Cardiac fibroblast (primary cell): ENCODE data around the gene RAP1GDS1.

Experiments used
- DNase-seq, 2 donors: peaks; one replicate each; pipeline versions ENCODE4 v3.0.0 to v3.0.0-alpha.2; 2010; ENCODE audit warnings: low read depth in 2 of 2
- H3K4me3 ChIP-seq, 2 donors: replicated peaks in 1 of 2; 1 replicate in 1 of 2; 2 replicates in 1 of 2; pipeline ENCODE4 v1.5.1; 2011; ENCODE audit warnings: low read depth in 2 of 2, low read length in 2 of 2, mild to moderate bottlenecking in 2 of 2, moderate library complexity in 1 of 2
- TF ChIP-seq, protein P1 (sequence below): IDR thresholded peaks from one replicate; pipeline ENCODE4 v1.5.1; 2011; ENCODE audit warnings: low read depth, mild to moderate bottlenecking, low read length, inconsistent platforms

Gene RAP1GDS1

DNA sequence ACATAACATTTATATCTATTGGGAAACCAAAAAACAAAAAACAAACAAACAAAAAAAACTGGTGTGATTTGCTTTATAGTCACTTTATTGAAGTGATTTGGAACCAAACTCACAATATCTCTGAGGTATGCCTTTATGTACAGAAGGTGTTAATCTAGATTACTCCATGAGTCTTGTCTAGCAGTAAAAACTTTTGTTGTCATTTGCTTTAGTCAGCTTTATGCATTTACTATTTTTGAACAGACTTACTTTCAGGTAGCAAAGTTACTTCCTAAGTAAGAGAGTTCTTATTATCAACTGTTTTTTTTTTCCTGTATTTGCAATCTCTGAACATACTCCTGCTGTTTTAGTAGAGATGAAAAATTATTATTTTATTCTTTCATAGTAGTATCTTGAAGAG is 39.5 kb downstream of the RAP1GDS1 start:
- TF ChIP-seq, protein P1, sequence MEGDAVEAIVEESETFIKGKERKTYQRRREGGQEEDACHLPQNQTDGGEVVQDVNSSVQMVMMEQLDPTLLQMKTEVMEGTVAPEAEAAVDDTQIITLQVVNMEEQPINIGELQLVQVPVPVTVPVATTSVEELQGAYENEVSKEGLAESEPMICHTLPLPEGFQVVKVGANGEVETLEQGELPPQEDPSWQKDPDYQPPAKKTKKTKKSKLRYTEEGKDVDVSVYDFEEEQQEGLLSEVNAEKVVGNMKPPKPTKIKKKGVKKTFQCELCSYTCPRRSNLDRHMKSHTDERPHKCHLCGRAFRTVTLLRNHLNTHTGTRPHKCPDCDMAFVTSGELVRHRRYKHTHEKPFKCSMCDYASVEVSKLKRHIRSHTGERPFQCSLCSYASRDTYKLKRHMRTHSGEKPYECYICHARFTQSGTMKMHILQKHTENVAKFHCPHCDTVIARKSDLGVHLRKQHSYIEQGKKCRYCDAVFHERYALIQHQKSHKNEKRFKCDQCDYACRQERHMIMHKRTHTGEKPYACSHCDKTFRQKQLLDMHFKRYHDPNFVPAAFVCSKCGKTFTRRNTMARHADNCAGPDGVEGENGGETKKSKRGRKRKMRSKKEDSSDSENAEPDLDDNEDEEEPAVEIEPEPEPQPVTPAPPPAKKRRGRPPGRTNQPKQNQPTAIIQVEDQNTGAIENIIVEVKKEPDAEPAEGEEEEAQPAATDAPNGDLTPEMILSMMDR, result no peak
- DNase-seq, result no peak
- no peak overlapping the region for H3K4me3 ChIP-seq

GRCh38 chr4:98305576-98305975 is 44.4 kb downstream of the RAP1GDS1 start:
- no peak overlapping the region for H3K4me3 ChIP-seq
- DNase-seq, result no peak
- TF ChIP-seq, protein P1, result no peak

- no peak overlapping the region for H3K4me3 ChIP-seq
- no peak for DNase-seq
- TF ChIP-seq, protein P1, result no peak
These were observed 49.7 kb downstream of the RAP1GDS1 start for GRCh38 chr4:98310867-98311266.

DNA sequence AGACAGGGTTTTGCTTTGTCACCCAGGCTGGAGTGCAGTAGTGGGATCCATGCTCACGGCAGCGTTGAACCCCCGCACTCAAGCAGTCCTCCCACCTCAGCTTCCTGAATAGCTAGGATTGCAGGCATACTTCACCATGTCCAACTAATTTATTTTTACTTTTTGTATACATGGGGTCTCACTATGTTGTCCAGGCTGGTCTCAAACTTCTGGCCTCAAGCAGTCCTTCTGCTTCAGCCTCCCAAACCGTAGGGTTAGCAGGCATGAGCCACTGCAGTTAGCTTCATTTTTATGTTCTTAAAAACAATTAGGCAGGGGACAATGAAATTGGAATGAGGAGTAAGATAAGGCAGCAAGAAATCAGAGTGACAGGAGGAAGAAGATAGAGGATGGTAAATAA is 50.5 kb downstream of the RAP1GDS1 start:
- no peak for DNase-seq
- TF ChIP-seq, protein P1, result no peak
- H3K4me3 ChIP-seq, result no peak overlapping the region

DNA sequence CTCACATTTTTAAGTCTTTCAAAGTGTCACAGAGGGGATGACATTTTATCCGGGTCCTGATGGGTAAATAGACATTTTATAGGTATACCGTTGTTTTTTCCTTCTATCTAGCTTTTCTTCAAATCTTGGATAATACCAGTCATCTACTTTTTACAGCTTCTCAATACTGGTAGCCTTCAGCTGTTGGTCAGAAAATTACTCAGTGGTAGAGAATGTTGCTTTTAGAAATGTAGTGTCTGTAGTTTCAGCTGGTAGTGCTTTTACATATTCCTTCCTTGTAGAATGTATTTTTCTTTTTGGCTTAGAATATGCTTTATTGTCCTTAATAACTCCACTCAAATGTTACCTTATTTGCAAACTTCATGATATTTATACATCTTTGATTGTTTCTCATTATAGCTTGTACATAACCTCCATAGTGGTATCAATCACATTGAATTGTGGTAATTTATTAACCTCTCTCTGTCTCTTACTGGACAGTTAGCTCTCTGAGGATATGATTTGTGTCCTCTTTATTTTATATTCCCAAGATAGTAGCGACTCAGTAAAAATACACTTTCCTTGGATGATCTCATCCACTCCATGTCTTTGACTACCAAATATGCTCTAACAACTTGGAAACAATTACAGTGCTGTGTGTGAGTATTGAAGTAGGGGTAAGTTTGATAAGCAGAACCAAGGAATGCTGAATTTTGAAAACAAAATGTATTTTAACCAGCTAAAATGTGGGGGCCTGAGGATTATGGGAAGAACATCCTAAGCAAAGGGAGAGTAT is 53.8 kb downstream of the RAP1GDS1 start:
- DNase-seq, result peak in 1 of 2 donors; percentile 44
- TF ChIP-seq, protein P1, result no peak
- no peak overlapping the region for H3K4me3 ChIP-seq

- DNase-seq, result peak in 1 of 2 donors; percentile 44
- no peak overlapping the region for H3K4me3 ChIP-seq
- TF ChIP-seq, protein P1, result no peak
These were observed 57.3 kb downstream of the RAP1GDS1 start for GRCh38 chr4:98318521-98318920.

GRCh38 chr4:98319021-98319420 is 57.8 kb downstream of the RAP1GDS1 start:
- DNase-seq, result no peak
- TF ChIP-seq, protein P1, result no peak
- no peak overlapping the region for H3K4me3 ChIP-seq
